Inferior parietal cortex (tissue), 1 donor: ENCODE measurements around the gene MAP9.
"Not testable (repeated sequence)": the region's sequence is repeated elsewhere in the genome, so short reads cannot be mapped to it uniquely, and the experiment has no call there.

Experiments used
- DNase-seq: peaks from one replicate; pipeline ENCODE4 v3.0.0-alpha.2; 2016; ENCODE audit errors: extremely low spot score

MAP9 gene

GRCh38 chr4:155342142-155342541, 34.6 kb downstream of the MAP9 start:
- no peak for DNase-seq

GRCh38 chr4:155339999-155340398, 36.8 kb downstream of the MAP9 start:
- DNase-seq: no peak

- DNase-seq: no peak
Observed at GRCh38 chr4:155339588-155339987, 37.2 kb downstream of the MAP9 start.

- no peak for DNase-seq
Observed at GRCh38 chr4:155338196-155338595, 38.6 kb downstream of the MAP9 start.

- DNase-seq: no peak
Observed at GRCh38 chr4:155336242-155336641, 40.5 kb downstream of the MAP9 start.

- no peak for DNase-seq
Observed at GRCh38 chr4:155331478-155331877, 45.3 kb downstream of the MAP9 start.

DNA sequence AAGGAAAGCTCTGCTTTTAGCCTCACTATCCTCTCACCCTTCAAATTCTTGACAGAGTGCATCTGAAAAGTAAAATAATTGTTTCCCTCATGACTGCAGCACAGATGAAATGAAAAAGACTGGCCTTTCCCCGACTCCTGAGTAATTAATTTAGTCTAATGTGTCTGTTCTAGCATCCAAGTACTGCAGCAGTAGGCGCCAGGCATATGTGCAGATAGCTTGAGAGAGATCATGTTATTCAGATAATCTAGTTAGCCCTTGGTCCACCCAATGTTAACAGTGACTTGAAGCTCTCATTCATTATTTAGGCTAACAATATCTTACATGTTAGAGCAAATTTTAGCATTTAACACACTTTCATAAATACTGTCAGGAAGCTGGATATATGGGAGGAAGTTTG, 54.0 kb downstream of the MAP9 start:
- no peak for DNase-seq

DNA sequence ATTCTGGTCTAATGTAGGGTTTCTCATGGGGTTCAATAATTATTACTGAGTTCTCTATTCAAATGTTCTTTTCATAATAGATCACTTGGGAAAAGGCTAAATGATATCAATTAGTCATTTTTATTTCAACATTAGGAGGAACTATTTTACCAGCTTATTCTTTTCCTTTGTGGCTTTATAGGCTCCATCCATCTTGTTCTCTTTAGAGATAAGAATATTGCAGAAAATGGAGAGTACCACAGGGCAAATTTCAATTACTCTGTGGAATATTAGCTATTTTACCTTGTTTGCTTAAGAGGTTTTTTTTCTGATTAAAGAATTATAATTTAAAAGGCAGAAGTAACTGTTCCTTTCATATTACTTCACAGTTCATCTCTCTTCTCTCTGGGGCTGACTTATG, 55.8 kb downstream of the MAP9 start:
- no peak for DNase-seq

DNA sequence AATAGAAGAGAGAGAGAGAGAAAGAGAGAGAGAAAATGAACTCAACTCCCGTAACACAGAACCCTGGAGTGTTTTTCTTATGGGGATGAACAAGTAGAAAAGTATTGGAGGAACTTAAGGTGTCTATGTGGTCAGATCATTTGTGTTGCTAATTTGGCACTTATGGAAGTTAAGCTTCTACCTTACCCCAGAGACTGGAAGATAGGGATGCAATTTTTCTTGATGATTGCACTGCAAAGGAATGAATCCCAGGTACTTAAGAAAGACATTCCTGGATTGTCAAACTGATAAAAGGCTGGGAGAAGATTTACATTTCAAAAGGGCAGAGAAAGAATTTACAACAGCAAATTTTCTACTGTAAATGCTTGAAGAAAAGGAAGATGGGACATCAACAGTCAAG, 57.2 kb downstream of the MAP9 start:
- DNase-seq: no peak

DNA sequence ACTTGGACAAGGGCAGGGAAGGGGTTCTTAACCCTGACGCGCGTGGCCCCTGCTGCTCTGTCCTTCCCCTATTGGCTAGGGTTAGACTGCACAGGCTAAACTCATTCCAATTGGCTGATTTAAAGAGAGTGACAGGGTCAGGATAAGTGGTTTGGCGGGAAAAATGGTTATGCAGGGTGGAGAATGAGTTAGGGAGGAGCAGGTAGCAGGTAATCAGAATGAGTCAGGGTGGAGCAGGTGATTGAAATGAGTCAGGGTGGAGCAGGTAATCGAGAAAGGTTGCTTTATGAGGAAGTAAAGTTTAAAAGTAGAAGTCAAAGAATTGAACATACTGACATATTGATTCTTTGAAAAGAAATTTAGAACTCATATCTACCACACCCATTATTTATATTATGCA, 64.7 kb downstream of the MAP9 start:
- not testable (repeated sequence) for DNase-seq

GRCh38 chr4:155307731-155308277, 69.0 kb downstream of the MAP9 start:
- no peak for DNase-seq

DNA sequence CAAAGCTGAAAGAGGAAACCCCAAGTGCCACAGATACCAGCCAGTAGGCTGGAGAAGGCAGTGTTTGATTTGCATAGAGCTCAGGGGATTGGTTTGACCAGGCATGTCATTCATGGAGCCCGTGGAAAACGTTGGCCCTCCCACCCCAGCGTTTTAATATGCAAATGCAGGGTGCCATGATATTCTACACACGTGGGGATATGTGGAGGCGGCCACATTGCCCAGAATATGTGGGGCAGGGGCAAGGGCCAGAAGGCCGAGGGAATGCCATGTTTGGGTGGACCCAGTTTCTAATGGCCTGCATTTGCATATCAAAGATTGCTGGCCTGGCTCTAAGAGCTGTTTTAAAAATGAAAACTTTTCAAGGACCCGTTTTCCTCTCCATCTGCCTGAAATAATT, 71.1 kb downstream of the MAP9 start:
- no peak for DNase-seq

- DNase-seq: no peak
Observed at GRCh38 chr4:155304375-155304774, 72.4 kb downstream of the MAP9 start.

DNA sequence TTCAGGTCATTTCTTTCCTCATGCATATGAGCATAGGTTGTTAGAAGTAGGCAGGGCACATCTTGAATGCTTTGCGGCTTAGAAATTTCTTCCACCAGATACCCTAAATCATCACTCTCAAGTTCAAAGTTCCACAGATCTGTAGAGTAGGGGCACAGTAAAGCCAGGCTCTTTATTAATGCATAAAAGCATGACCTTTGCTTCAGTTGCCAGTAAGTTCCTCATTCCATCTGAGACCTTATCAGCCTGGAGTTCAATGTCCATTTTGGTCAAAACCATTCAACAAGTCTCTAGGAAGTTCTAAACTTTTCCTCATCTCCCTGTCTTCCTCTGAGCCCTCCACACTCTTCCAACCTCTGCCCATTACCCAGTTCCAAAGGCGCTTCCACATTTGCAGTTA, 77.7 kb downstream of the MAP9 start:
- no peak for DNase-seq
